Neural progenitor cell (in vitro differentiated cells): ENCODE results near the gene IGFL1. TPM values are rescaled to one million over a fixed set of nuclear protein-coding genes. Genes with fewer than 3 reads are reported as not detected.
"Not testable (repeated sequence)": the region's sequence is repeated elsewhere in the genome, so short reads cannot be mapped to it uniquely, and the experiment has no call there.

Experiments
- DNase-seq: peaks from one replicate; pipeline ENCODE4 v3.0.0-alpha.2; 2016; ENCODE audit warnings: low spot score
- H2AFZ ChIP-seq: fragments of 200-600 bp; sonication (generic); replicated peaks from 2 replicates; pipeline ENCODE4 v1.6.1; 2016; ENCODE audit warnings: antibody characterized with exemption
- H3F3A ChIP-seq: fragments of 200-600 bp; sonication (generic); 2 replicates; pipeline ENCODE4 v1.6.1; 2016; ENCODE audit warnings: antibody characterized with exemption, low read depth
- H3K27ac ChIP-seq: fragments of 200-600 bp; sonication (generic); 2 replicates; pipeline ENCODE4 v1.5.1; 2016; ENCODE audit warnings: mild to moderate bottlenecking
- H3K27me3 ChIP-seq: fragments of 200-600 bp; sonication (generic); 2 replicates; pipeline ENCODE4 v1.6.1; 2016; ENCODE audit warnings: mild to moderate bottlenecking, moderate library complexity
- H3K36me3 ChIP-seq: fragments of 200-600 bp; sonication (generic); 2 replicates; pipeline ENCODE4 v1.5.1; 2016
- H3K4me1 ChIP-seq: fragments of 200-600 bp; sonication (generic); 2 replicates; pipeline ENCODE4 v1.6.1; 2016; ENCODE audit warnings: mixed run types
- H3K4me2 ChIP-seq: fragments of 200-600 bp; sonication (generic); 2 replicates; pipeline ENCODE4 v1.6.1; 2016
- H3K4me3 ChIP-seq: fragments of 200-600 bp; sonication (generic); 2 replicates; pipeline ENCODE4 v1.5.1; 2016
- H3K79me2 ChIP-seq: fragments of 200-600 bp; sonication (generic); 2 replicates; pipeline ENCODE4 v1.6.1; 2016; ENCODE audit warnings: low read depth
- H3K9ac ChIP-seq: fragments of 200-600 bp; sonication (generic); 2 replicates; pipeline ENCODE4 v1.6.1; 2016
- H3K9me3 ChIP-seq: fragments of 200-600 bp; sonication (generic); 2 replicates; pipeline ENCODE4 v1.5.1; 2016; ENCODE audit warnings: low read depth
- H4K20me1 ChIP-seq: fragments of 200-600 bp; sonication (generic); 2 replicates; pipeline ENCODE4 v1.6.1; 2016; ENCODE audit warnings: low read depth
- H3K27ac Mint-ChIP-seq: 3 replicates; pipeline ENCODE4 v1.8.0; 2021; ENCODE audit warnings: mixed read lengths
- H3K27me3 Mint-ChIP-seq: 2 replicates; pipeline ENCODE4 v1.8.0; 2022; ENCODE audit warnings: low read depth, mild to moderate bottlenecking, inconsistent platforms, moderate library complexity, mixed read lengths; ENCODE audit not compliant: insufficient read depth
- H3K36me3 Mint-ChIP-seq: 3 replicates; pipeline ENCODE4 v1.8.0; 2021; ENCODE audit warnings: mixed read lengths
- H3K4me1 Mint-ChIP-seq: 3 replicates; pipeline ENCODE4 v1.8.0; 2021; ENCODE audit warnings: mixed read lengths
- H3K4me3 Mint-ChIP-seq: 3 replicates; pipeline ENCODE4 v1.8.0; 2021; ENCODE audit warnings: mild to moderate bottlenecking, moderate library complexity, mixed read lengths
- H3K9me3 Mint-ChIP-seq: 3 replicates; pipeline ENCODE4 v1.8.0; 2020; ENCODE audit warnings: mixed read lengths
- CTCF ChIP-seq: fragments of 200-600 bp; sonication (generic); IDR thresholded peaks from 2 replicates; pipeline ENCODE4 v1.5.1; 2017; ENCODE audit warnings: antibody characterized with exemption, mild to moderate bottlenecking
- EZH2 ChIP-seq: fragments of 200-600 bp; sonication (generic); IDR thresholded peaks from 2 replicates; pipeline ENCODE4 v1.6.1; 2017; ENCODE audit warnings: antibody characterized with exemption, mild to moderate bottlenecking, moderate library complexity
- EZH2phosphoT487 ChIP-seq: fragments of 200-600 bp; sonication (generic); IDR thresholded peaks from 2 replicates; pipeline ENCODE4 v1.6.1; 2017; ENCODE audit warnings: antibody characterized with exemption
- total RNA-seq: library from RNA; depleted of rRNA; stranded (reverse); fragments of >200 nt; gene quantifications from 2 replicates; pipeline ENCODE4 v1.2.3, GENCODE V29; 2015; ENCODE audit warnings: low replicate concordance

Gene IGFL1
- total RNA-seq, 1 donor from 2014 or later: not detected

GRCh38 chr19:46206682-46207081 is 22.9 kb upstream of the IGFL1 start:
- Histone ChIP-seq H3K79me2 (no peaks in the 10 kb centered on the region), H3K9me3 (no peaks in the 10 kb centered on the region), H3K36me3 (no peaks in the 10 kb centered on the region), H3K4me2 (no peak overlapping the region), H4K20me1 (no peaks in the 10 kb centered on the region), H3K4me3 (no peak overlapping the region), H3K27ac (no peak overlapping the region), H2AFZ (no peak overlapping the region), H3K4me1 (peaks cover 4% of the 10 kb centered on the region), H3K27me3 (no peaks in the 10 kb centered on the region), H3F3A (no peaks in the 10 kb centered on the region), H3K9ac (no peak overlapping the region)
- Mint-ChIP-seq H3K36me3 (no peaks in the 10 kb centered on the region), H3K27ac (no peak overlapping the region), H3K9me3 (peaks cover 7% of the 10 kb centered on the region), H3K4me3 (no peak overlapping the region), H3K27me3 (peaks cover 4% of the 10 kb centered on the region), H3K4me1 (peaks cover 2% of the 10 kb centered on the region)
- no peak for TF ChIP-seq EZH2
- TF ChIP-seq EZH2phosphoT487: no peak
- TF ChIP-seq CTCF: no peak
- no peak for DNase-seq

GRCh38 chr19:46207858-46208257 is 21.7 kb upstream of the IGFL1 start:
- not testable (repeated sequence) for H3K27me3 Mint-ChIP-seq, H3K79me2 ChIP-seq, H4K20me1 ChIP-seq, H3K4me1 ChIP-seq, H3K27me3 ChIP-seq, H3K9ac ChIP-seq, H3K9me3 ChIP-seq, H3K9me3 Mint-ChIP-seq, H3F3A ChIP-seq, H3K36me3 ChIP-seq, DNase-seq, H3K36me3 Mint-ChIP-seq, H3K27ac ChIP-seq, H3K4me1 Mint-ChIP-seq, H2AFZ ChIP-seq, H3K4me3 Mint-ChIP-seq, H3K4me3 ChIP-seq, H3K27ac Mint-ChIP-seq, H3K4me2 ChIP-seq

GRCh38 chr19:46209051-46209450 is 20.5 kb upstream of the IGFL1 start:
- Mint-ChIP-seq H3K4me1 (peaks cover 2% of the 10 kb centered on the region), H3K9me3 (peaks cover 3% of the 10 kb centered on the region), H3K27me3 (peaks cover 9% of the 10 kb centered on the region), H3K27ac (no peak overlapping the region), H3K36me3 (no peaks in the 10 kb centered on the region), H3K4me3 (no peak overlapping the region)
- H3K4me2 ChIP-seq: no peak overlapping the region
- no peak overlapping the region for H3K27ac ChIP-seq
- H3K4me3 ChIP-seq: no peak overlapping the region
- no peak for TF ChIP-seq CTCF
- TF ChIP-seq EZH2phosphoT487: no peak
- no peak for TF ChIP-seq EZH2
- no peaks in the 10 kb centered on the region for H3K36me3 ChIP-seq
- H3K9me3 ChIP-seq: no peaks in the 10 kb centered on the region
- H3K9ac ChIP-seq: no peak overlapping the region
- H3F3A ChIP-seq: no peaks in the 10 kb centered on the region
- no peaks in the 10 kb centered on the region for H3K27me3 ChIP-seq
- no peak overlapping the region for H2AFZ ChIP-seq
- H3K79me2 ChIP-seq: no peaks in the 10 kb centered on the region
- H4K20me1 ChIP-seq: no peaks in the 10 kb centered on the region
- no peak for DNase-seq
- H3K4me1 ChIP-seq: peaks cover 4% of the 10 kb centered on the region

- H3K27ac ChIP-seq: no peak overlapping the region
- H3K9me3 Mint-ChIP-seq: peaks cover 3% of the 10 kb centered on the region
- peaks cover 9% of the 10 kb centered on the region for H3K27me3 Mint-ChIP-seq
Measured at GRCh38 chr19:46209472-46209871, 20.1 kb upstream of the IGFL1 start.

More at GRCh38 chr19:46209472-46209871, 20.1 kb upstream of the IGFL1 start:
- peaks cover 2% of the 10 kb centered on the region for H3K4me1 Mint-ChIP-seq
- no peaks in the 10 kb centered on the region for H3K36me3 ChIP-seq
- H3K4me1 ChIP-seq: peaks cover 4% of the 10 kb centered on the region
- no peak overlapping the region for H3K4me3 ChIP-seq
- no peak overlapping the region for H3K27ac Mint-ChIP-seq
- H3K9ac ChIP-seq: no peak overlapping the region
- no peaks in the 10 kb centered on the region for H3K79me2 ChIP-seq
- H3K9me3 ChIP-seq: no peaks in the 10 kb centered on the region
- no peak overlapping the region for H3K4me2 ChIP-seq
- no peak overlapping the region for H3K4me3 Mint-ChIP-seq
- DNase-seq: no peak
- no peaks in the 10 kb centered on the region for H3K27me3 ChIP-seq
- H2AFZ ChIP-seq: no peak overlapping the region
- no peaks in the 10 kb centered on the region for H3F3A ChIP-seq
- H4K20me1 ChIP-seq: no peaks in the 10 kb centered on the region
- no peaks in the 10 kb centered on the region for H3K36me3 Mint-ChIP-seq
- TF ChIP-seq CTCF (no peak), EZH2 (no peak), EZH2phosphoT487 (no peak)
